Measurements from ENCODE around the gene CLEC16A. TPM values are rescaled to one million over a fixed set of nuclear protein-coding genes. Genes with fewer than 3 reads are reported as not detected.
"Not testable (repeated sequence)": the region's sequence is repeated elsewhere in the genome, so short reads cannot be mapped to it uniquely, and the experiment has no call there.

CLEC16A gene
- total RNA-seq, 4 donors from 2014 or later, result 24.5 to 33.0 (median 29.3) TPM

GRCh38 chr16:10922328-10923145 is 21.8 kb upstream of the CLEC16A start:
- H3K4me3 ChIP-seq, result no peak overlapping the region
- peak; percentile 3 to 21 for ATAC-seq
- H3K27me3 ChIP-seq, result no peaks in the 10 kb centered on the region
- peaks cover 52 to 61% of the 10 kb centered on the region in 2 donors for H3K4me1 ChIP-seq
- intact Hi-C loops (cut with DNase I; ENCODE audit: low total_unique reads), result loop anchor here (2.0 to 5.0 kb wide), 2 partner anchors 16 to 225 kb away; no protein-coding TSS in a partner anchor
- in situ Hi-C loops (cut with MboI; ENCODE audit: low sequenced_read_pairs in 4 of 4), result loop anchor here in 2 of 4 donors (5.0 to 25.0 kb wide), 2 partner anchors 180 to 410 kb away; partner anchors contain the start of gene NUBP1 (in 1 of the 2)
- TF ChIP-seq POLR2A (IDR thresholded peaks at IDR 0.05) (no peak), CTCF (IDR thresholded peaks at IDR 0.05 in 4 of 5, conservative IDR thresholded peaks at IDR 0.05 in 1 of 5) (no peak)
- peak; percentile 78 to 88 for DNase-seq
- H3K9me3 ChIP-seq, result no peaks in the 10 kb centered on the region
- H3K27ac ChIP-seq, result peak overlapping the region; percentile 92 to 94 (median 93)
- H3K36me3 ChIP-seq, result peaks cover 0 to 18% of the 10 kb centered on the region in 2 donors

GRCh38 chr16:10923146-10923649 is 21.2 kb upstream of the CLEC16A start:
- H3K27me3 ChIP-seq, result no peaks in the 10 kb centered on the region
- ATAC-seq, result peak in 1 of 2 donors; percentile 10

GRCh38 chr16:10923650-10924214 is 20.6 kb upstream of the CLEC16A start:
- peak; percentile 87 to 97 for DNase-seq
- no peaks in the 10 kb centered on the region for H3K9me3 ChIP-seq
- H3K36me3 ChIP-seq, result peaks cover 0 to 30% of the 10 kb centered on the region in 2 donors
- no peaks in the 10 kb centered on the region for H3K27me3 ChIP-seq
- ATAC-seq, result peak; percentile 49 to 55
- in situ Hi-C loops (cut with MboI; ENCODE audit: low sequenced_read_pairs in 4 of 4) (loop anchor here in 2 of 4 donors (5.0 to 25.0 kb wide), 2 partner anchors 181 to 411 kb away; partner anchors contain the start of gene NUBP1 (in 1 of the 2)), intact Hi-C loops (cut with DNase I; ENCODE audit: low total_unique reads) (loop anchor here (2.0 to 5.0 kb wide), 2 partner anchors 15 to 224 kb away; no protein-coding TSS in a partner anchor)
- peak; percentile 7 to 29 for TF ChIP-seq POLR2A (IDR thresholded peaks at IDR 0.05)
- no peak for TF ChIP-seq CTCF (IDR thresholded peaks at IDR 0.05 in 4 of 5, conservative IDR thresholded peaks at IDR 0.05 in 1 of 5)
- H3K27ac ChIP-seq, result peak overlapping the region; percentile 92 to 94 (median 93)
- no peak overlapping the region for H3K4me3 ChIP-seq
- H3K4me1 ChIP-seq, result peaks cover 47 to 53% of the 10 kb centered on the region in 2 donors

More at GRCh38 chr16:10923146-10923649, 21.2 kb upstream of the CLEC16A start:
- TF ChIP-seq POLR2A (IDR thresholded peaks at IDR 0.05), result no peak
- no peak for TF ChIP-seq CTCF (IDR thresholded peaks at IDR 0.05 in 4 of 5, conservative IDR thresholded peaks at IDR 0.05 in 1 of 5)
- no peaks in the 10 kb centered on the region for H3K9me3 ChIP-seq
- H3K4me3 ChIP-seq, result no peak overlapping the region
- in situ Hi-C loops (cut with MboI; ENCODE audit: low sequenced_read_pairs in 4 of 4) (loop anchor here in 2 of 4 donors (5.0 to 25.0 kb wide), 2 partner anchors 181 to 411 kb away; partner anchors contain the start of gene NUBP1 (in 1 of the 2)), intact Hi-C loops (cut with DNase I; ENCODE audit: low total_unique reads) (loop anchor here (2.0 to 5.0 kb wide), 2 partner anchors 16 to 224 kb away; no protein-coding TSS in a partner anchor)
- peaks cover 0 to 25% of the 10 kb centered on the region in 2 donors for H3K36me3 ChIP-seq
- peak overlapping the region; percentile 92 to 94 (median 93) for H3K27ac ChIP-seq
- peaks cover 52 to 58% of the 10 kb centered on the region in 2 donors for H3K4me1 ChIP-seq
- DNase-seq, result peak in 1 of 2 donors; percentile 52

- H3K27ac ChIP-seq, result peak overlapping the region; percentile 92 to 94 (median 93)
These were observed 19.1 kb upstream of the CLEC16A start for GRCh38 chr16:10925285-10925684.

More at GRCh38 chr16:10925285-10925684, 19.1 kb upstream of the CLEC16A start:
- H3K27me3 ChIP-seq; H3K4me3 ChIP-seq; in situ Hi-C loops (cut with MboI; ENCODE audit: low sequenced_read_pairs in 4 of 4); ATAC-seq; H3K9me3 ChIP-seq; DNase-seq; intact Hi-C loops (cut with DNase I; ENCODE audit: low total_unique reads): not testable (repeated sequence)
- Histone ChIP-seq H3K36me3 (peaks cover 0 to 36% of the 10 kb centered on the region in 2 donors), H3K4me1 (peaks cover 46 to 50% of the 10 kb centered on the region in 2 donors)
